ENCODE measurements around the gene PPP6R2. TPM values are rescaled to one million over a fixed set of nuclear protein-coding genes. Genes with fewer than 3 reads are reported as not detected.

The PPP6R2 gene
- total RNA-seq, 1 experiment from 2014 or later, result 49.2 TPM

GRCh38 chr22:50463188-50463900 is 120.2 kb downstream of the PPP6R2 start:
- intact Hi-C loops (cut with micrococcal nuclease; ENCODE audit: unreplicated experiment), result loop anchor here (5.0 kb wide), 1 partner anchor 34 kb away; no protein-coding TSS in a partner anchor
- Histone ChIP-seq H3K4me3 (no peak overlapping the region), H3K9me3 (ENCODE audit: insufficient read depth, low read depth) (no peaks in the 10 kb centered on the region), H2AFZ (no peak overlapping the region), H3K4me1 (replicated peaks; ENCODE audit: insufficient read depth) (no peaks in the 10 kb centered on the region), H3K79me2 (ENCODE audit: low read depth) (peaks cover 7% of the 10 kb centered on the region), H3F3A (ENCODE audit: insufficient read depth, low read depth) (peaks cover 10% of the 10 kb centered on the region; the same call in 1 of the 2 replicates), H3K27me3 (ENCODE audit: insufficient read depth, low read depth) (no peaks in the 10 kb centered on the region), H3K9me2 (ENCODE audit: insufficient read depth) (no peaks in the 10 kb centered on the region), H4K20me1 (ENCODE audit: insufficient read depth) (peaks cover 54% of the 10 kb centered on the region), H3K4me2 (no peak overlapping the region), H3K27ac (no peak overlapping the region), H3K36me3 (ENCODE audit: low read depth) (peaks cover 50% of the 10 kb centered on the region)
- ChIA-PET CTCF (no interaction called here), POLR2A (ENCODE audit: unreplicated experiment) (interaction anchor here (0.6 kb wide), 1 partner anchor 496 kb away, joined by 5 read pairs; no protein-coding TSS in a partner anchor)
- DNase-seq, result no peak
- TF ChIP-seq CTCF (conservative IDR thresholded peaks at IDR 0.05), result no peak
- no peak for TF ChIP-seq EZH2 (IDR thresholded peaks at IDR 0.05; ENCODE audit: low read depth)
- no TSS peak for BruUV-seq (replicated peaks)

- BruUV-seq (replicated peaks), result no TSS peak
- Histone ChIP-seq H3K4me3 (no peak overlapping the region), H2AFZ (no peak overlapping the region), H4K20me1 (ENCODE audit: insufficient read depth) (peaks cover 59% of the 10 kb centered on the region), H3K36me3 (ENCODE audit: low read depth) (peaks cover 41% of the 10 kb centered on the region), H3K9me2 (ENCODE audit: insufficient read depth) (no peaks in the 10 kb centered on the region), H3K27me3 (ENCODE audit: insufficient read depth, low read depth) (no peaks in the 10 kb centered on the region), H3K4me2 (no peak overlapping the region), H3K4me1 (replicated peaks; ENCODE audit: insufficient read depth) (peaks cover 11% of the 10 kb centered on the region), H3K27ac (no peak overlapping the region), H3F3A (ENCODE audit: insufficient read depth, low read depth) (peaks cover 20% of the 10 kb centered on the region), H3K9me3 (ENCODE audit: insufficient read depth, low read depth) (no peaks in the 10 kb centered on the region), H3K79me2 (ENCODE audit: low read depth) (peaks cover 18% of the 10 kb centered on the region)
- intact Hi-C loops (cut with micrococcal nuclease; ENCODE audit: unreplicated experiment), result loop anchor here (5.0 kb wide), 1 partner anchor 33 kb away; no protein-coding TSS in a partner anchor
- TF ChIP-seq EZH2 (IDR thresholded peaks at IDR 0.05; ENCODE audit: low read depth), result no peak
- TF ChIP-seq CTCF (conservative IDR thresholded peaks at IDR 0.05), result no peak
- ChIA-PET POLR2A (ENCODE audit: unreplicated experiment) (no interaction called here), CTCF (no interaction called here)
- no peak for DNase-seq
These were observed 121.3 kb downstream of the PPP6R2 start for GRCh38 chr22:50464451-50464850.

DNA sequence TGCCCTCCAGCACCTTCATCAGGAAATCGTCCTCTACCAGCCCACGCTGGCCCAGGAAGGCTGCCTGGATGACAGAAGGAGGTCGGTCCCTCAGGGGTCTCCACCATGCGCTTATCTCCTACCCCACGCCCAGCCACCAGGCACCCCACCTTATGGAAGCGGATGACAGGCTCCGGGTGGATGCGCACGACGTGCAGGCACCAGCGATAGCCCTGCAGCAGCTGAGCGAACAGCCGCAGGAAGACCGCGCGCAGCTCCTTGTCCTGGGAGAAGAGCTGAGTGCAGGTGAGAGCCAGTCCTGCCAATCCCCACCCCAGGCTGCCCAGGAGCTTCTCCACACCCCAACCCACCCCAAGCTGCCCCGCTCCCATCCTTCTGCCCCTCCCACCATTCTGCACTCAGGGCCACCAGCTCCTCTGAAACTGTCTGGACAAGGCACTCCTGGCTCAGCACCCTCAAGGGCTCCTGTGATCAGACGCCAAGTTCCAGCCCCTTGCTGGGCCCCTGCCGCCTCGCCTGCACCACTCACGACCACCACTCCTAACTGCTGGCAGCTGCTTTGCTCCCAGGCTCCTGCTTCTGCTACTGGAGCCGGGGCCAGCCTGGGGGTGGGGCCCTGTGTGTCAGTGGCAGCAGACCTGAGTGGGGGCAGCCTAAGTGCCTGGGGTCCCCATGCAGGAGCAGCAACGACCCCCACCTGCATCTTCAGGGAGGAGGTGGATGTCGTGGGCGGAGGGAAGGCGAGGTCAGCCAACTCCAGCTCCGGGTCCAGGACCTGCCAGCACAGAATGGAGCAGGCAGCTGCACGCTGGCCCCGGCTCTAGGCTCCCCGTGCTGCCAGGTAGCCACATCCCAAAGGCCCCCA is 122.2 kb downstream of the PPP6R2 start:
- H3K4me2 ChIP-seq, result no peak overlapping the region
- DNase-seq, result no peak
- no peak overlapping the region for H2AFZ ChIP-seq
- no peaks in the 10 kb centered on the region for H3K9me3 ChIP-seq (ENCODE audit: insufficient read depth, low read depth)
- H3K27ac ChIP-seq, result no peak overlapping the region
- H3F3A ChIP-seq (ENCODE audit: insufficient read depth, low read depth), result peaks cover 23% of the 10 kb centered on the region
- H3K4me1 ChIP-seq (replicated peaks; ENCODE audit: insufficient read depth), result peaks cover 19% of the 10 kb centered on the region
- H3K9me2 ChIP-seq (ENCODE audit: insufficient read depth), result no peaks in the 10 kb centered on the region
- peaks cover 33% of the 10 kb centered on the region for H3K36me3 ChIP-seq (ENCODE audit: low read depth)
- POLR2A ChIA-PET (ENCODE audit: unreplicated experiment), result no interaction called here
- H3K4me3 ChIP-seq, result no peak overlapping the region
- BruUV-seq (replicated peaks), result no TSS peak
- H3K27me3 ChIP-seq (ENCODE audit: insufficient read depth, low read depth), result no peaks in the 10 kb centered on the region
- CTCF ChIA-PET, result no interaction called here
- TF ChIP-seq EZH2 (IDR thresholded peaks at IDR 0.05; ENCODE audit: low read depth) (no peak), CTCF (conservative IDR thresholded peaks at IDR 0.05) (no peak)
- H4K20me1 ChIP-seq (ENCODE audit: insufficient read depth), result peaks cover 63% of the 10 kb centered on the region
- H3K79me2 ChIP-seq (ENCODE audit: low read depth), result peaks cover 23% of the 10 kb centered on the region
- intact Hi-C loops (cut with micrococcal nuclease; ENCODE audit: unreplicated experiment), result no loop called here
